ENCODE results near the gene NDRG4.

Gene NDRG4

GRCh38 chr16:58499615-58500351 lies at the start of gene NDRG4:
Gene NDRG4 (plus strand): TSS chr16:58500143. CDS start chr16:58500249, 106 bp downstream.
- DNase-seq, result peak in 1 of 4 experiments; percentile 13

DNA sequence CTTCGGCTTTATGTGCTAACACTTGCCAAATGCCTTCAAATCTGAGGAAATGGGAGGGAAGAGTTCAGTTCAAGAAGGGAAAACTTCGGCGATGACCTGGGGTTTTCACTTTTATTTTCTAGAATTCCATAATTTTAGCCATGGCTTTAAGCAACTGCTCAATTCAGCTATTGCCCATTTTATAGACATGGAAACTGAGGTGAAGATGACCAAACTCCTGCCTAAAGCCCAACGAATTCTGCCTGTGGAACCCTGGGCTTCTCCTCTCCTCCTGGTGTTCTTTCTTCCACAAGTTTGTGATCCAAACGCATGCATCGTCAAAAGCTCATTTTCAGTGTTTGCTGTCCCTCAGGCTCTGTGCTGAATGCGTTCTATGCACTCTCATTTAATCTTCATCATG lies 49.4 kb upstream of the NDRG4 start:
- no peak for DNase-seq

- DNase-seq, result no peak
Measured at GRCh38 chr16:58451265-58451689, 48.7 kb upstream of the NDRG4 start.

DNA sequence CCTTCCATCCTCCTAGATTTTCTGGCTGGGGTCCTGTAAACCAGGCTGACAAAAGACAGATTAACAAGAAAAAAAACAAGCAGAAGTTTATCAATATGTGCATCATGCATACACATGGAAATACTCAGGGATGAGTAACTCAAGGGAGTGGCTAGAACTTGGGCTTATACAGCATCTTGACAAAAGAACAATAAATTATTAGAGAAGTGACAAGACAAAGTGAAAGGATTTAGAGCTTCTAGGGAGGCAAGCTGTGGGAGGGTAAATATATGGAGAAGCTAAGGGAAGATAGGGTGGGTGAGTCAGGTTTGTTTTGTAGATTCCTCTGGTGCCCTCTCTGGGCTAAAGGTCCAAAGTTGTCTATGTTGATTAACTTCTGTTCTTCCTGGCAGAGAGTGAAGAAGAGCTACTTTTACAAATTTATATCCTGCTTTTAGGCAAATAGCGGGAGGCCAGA lies 48.0 kb upstream of the NDRG4 start:
- DNase-seq, result no peak

DNA sequence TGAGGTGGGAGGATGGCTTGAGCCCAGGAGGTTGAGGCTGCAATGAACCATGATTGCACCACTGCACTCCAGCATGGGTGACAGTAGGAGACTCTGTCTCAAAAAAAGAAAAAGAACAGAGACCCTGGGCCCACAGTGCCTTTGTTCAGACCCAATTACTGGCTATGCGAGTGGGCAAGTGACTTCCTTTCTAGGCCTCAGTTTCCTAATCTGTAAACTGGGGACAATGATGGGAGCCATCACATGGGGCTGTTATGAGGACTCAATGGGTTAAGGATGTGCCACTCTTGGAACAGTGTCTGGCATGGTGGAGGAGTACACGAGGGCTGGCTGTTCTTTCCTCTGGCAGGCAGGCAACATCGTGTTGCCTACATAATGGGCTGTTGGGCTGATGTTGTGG lies 47.3 kb upstream of the NDRG4 start:
- no peak for DNase-seq

DNA sequence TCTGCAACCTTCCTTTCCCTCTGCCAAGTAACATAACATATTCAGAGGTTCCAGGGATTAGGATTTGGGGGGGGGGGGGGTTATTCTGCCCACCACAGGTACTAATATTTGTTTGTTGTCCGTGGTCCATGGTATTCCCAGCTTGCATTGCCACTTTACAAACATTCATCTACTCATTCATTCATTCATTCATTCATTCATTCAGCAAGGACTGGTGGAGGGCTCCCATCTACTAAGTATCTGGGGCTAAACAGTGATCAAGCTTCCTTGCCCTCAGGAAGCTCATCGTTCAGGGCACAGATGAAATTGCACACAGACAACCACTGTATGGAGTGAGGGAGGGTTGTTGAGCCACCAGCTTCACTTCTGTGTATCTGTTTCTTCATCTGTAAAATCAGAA lies 45.8 kb upstream of the NDRG4 start:
- no peak for DNase-seq

DNA sequence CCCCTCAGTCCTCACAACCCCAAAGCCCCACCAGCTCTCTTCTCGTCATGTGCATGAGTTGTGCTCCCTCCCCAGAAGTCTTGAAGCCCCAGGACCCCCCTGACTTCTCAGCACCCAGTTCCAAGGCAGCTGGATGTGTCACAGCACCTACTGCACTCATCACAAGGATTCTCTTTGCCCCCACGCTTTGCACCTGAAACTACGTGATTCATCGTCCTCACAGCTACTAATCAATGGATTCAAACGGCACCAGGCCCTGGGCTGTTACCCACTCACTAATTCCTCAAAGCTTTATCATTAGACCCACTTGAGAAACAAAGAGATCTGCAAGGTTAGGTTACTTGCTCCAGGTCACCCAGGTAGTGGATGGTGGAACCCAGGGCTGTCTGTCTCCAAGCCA lies 45.1 kb upstream of the NDRG4 start:
- no peak for DNase-seq

DNA sequence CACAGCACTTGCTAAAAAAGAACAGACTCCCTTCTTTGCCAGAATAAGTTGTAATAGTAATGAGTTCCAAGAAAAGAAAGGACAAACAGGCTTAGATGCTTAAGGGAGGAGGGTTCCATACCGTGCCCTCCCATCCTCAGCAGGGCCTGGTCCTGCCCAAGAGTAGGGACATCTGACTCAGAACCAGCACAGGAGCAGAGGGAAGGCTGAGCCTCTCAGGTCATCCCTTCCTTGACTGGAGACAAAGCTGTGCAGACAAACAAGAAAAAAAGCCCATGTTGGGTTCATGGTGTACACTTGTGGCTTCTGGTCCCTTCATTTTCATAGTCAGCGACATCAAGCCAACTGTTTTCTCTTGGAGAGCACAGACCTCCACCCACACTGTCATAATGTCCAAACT lies 44.2 kb upstream of the NDRG4 start:
- DNase-seq, result no peak

- no peak for DNase-seq
Measured at GRCh38 chr16:58456193-58456592, 43.8 kb upstream of the NDRG4 start.

DNA sequence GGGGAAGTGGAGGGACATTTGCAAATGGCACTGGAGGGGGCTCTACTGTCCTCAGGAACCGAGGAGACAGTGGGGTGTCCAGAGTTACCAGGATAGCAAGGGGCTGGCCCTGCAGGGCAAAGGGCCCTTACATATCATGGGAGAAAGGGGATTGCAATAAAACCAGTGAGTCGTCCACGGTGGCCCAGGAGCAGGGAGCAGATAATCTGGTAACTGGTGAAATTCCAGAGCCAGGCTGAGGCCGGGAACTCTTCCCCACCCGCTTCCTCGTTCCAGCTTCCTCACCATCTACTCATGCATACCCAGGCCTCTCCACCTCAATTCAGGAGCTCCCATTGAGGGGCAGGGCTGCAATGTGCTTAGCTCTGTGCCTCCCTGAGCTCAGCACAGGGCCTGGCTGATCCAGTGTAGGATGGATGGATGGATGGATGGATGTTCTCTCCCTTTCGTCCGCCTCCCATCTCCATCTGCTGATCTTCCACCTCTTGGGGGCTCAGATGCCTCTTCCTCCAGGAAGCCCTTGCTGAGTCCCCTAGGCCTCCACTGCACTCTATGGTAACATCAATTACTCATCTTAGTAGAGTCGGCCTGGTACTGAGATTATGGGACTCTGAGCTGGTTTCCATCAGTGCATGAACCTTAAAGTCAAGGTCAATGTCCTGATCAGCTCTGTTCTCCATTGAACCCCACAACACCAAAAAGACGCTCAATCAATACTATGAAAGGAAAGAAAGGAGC lies 41.2 kb upstream of the NDRG4 start:
- DNase-seq, result no peak

GRCh38 chr16:58459344-58460218 lies 40.4 kb upstream of the NDRG4 start:
- no peak for DNase-seq

DNA sequence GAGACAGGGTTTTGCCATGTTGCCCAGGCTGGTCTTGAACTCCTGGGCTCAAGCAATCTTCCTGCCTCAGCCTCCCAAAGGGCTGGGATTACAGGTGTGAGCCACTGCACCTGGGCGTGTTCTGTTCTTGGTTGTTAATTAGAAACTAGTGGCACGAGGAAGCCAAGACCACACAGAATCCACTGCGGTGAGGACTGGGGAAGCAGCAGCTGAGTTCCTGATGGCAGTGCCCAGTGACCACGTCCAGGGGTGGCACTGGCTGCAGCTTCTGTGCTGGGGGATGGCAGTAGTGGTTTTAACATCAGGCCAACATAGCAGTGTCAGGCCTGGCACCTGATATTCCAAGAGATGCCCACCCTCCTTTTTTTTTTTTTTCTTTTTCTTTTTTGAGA lies 39.7 kb upstream of the NDRG4 start:
- no peak for DNase-seq

DNA sequence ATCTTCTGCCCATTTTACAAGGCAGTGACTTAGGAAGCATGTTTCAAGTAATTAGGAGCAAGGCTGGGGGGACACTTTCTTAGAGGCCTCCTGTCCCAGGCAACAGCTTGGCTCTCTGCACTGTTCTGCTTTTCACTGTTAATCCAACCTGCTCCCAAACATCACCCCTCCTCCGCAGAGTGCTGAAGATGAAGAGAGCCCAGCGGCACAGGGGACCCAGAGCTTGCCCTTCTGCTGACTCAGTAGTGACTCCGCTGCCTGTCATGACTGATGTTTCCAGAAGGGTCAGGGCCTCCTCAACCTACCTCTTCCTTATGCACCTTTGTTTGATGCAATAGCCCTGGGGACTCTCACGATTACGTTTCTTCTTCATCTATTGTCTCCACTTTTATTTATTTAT lies 38.9 kb upstream of the NDRG4 start:
- DNase-seq, result no peak

GRCh38 chr16:58461640-58462039 lies 38.3 kb upstream of the NDRG4 start:
- DNase-seq, result no peak

GRCh38 chr16:58462089-58462488 lies 37.9 kb upstream of the NDRG4 start:
- DNase-seq, result no peak

DNA sequence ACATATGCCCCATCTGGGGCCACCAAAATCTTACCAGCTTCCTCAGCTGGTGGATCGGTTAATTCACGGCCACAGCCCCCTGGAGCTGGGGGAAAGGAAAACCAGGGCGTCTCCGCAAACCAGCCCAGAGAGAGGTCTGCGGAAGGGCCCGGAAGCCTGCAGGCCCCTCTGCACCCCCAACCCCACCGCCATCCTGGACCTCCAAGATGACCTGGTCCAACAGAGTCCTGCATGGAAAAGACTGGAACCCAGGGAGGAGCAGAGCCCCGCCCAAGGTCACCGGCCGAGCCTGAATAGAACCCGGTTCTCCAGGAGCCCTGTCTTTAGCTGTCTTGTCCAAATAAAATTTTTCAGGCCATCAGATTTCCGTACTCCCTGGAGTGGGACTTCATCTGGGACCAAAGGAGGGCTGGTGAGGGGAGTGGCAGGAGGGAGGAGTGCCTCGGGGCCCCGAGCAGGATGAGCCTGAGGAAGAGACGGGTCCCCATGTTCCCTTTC lies 37.4 kb upstream of the NDRG4 start:
- DNase-seq, result no peak

DNA sequence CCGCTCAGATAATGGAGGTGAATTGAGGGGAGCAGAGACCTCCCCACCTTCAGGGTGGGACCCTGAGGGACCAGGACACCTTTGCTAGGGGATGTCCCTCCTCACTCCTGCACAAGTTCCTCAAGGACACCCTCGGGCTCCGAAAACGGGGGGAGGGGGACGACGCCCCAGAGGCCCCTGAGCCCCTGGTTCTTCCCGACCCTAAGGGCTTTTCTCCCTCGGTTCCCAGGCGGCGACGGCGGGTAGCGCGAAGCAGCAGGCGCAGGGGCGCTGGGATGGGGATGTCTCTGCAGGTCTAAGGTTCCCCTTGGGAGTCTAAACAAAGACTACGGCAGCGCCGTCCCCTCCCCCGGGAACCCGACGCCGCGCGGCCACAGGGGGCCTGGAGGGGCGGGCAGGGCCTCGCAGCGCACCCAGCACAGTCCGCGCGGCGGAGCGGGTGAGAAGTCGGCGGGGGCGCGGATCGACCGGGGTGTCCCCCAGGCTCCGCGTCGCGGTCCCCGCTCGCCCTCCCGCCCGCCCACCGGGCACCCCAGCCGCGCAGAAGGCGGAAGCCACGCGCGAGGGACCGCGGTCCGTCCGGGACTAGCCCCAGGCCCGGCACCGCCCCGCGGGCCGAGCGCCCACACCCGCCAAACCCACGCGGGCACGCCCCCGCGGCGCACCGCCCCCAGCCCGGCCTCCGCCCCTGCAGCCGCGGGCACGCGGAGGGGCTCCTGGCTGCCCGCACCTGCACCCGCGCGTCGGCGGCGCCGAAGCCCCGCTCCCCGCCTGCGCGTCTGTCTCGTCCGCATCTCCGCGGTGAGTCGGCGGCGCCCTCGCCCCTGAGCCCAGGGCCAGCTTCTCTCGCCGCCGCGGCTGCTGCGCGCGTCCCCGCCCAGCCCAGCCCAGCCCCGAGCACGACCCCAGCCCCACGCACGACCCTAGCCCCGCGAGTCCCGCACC lies 36.7 kb upstream of the NDRG4 start:
- no peak for DNase-seq

DNA sequence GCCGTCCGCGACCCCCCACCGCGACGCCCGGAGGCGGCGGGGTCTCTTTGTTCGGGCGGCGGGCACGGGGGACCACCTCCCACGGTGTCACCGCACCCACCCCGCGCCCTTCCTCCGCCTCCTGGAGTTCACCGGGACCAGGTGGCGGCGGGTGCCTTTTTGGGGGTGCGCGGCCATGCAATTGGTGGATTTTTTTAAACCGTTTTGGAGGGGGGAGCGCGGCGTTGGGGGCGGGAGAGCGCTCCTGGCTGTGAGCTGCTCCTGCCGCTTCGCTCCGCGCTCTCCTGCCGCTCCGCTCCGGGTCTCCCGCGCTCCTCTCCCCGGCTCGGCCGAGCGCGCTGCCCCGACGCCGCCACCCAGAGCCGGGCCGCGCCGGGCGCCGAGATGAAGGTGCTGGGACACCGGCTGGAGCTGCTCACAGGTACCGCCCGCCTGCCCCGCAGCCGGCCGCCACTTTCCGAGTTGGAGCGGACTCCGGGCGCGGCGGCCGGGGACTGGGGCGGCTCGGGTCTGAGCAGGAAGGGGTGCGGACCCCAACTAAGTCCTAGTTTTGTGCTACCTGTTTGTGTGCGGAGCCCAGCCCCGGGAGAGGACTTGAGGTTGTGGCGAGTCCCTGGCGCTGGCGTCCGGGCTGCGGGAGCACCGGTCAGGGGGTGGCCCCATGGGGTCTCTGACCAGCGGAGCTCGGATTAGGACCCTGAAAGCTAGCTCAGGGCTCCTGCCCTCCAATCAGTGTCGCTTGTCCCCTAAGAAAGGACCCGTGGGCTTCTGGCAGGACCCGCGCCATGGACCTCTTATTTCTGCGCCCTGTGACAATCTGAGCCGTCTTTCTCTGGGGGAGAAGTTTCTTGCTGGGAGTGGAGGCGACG lies 35.7 kb upstream of the NDRG4 start:
- DNase-seq, result no peak

DNA sequence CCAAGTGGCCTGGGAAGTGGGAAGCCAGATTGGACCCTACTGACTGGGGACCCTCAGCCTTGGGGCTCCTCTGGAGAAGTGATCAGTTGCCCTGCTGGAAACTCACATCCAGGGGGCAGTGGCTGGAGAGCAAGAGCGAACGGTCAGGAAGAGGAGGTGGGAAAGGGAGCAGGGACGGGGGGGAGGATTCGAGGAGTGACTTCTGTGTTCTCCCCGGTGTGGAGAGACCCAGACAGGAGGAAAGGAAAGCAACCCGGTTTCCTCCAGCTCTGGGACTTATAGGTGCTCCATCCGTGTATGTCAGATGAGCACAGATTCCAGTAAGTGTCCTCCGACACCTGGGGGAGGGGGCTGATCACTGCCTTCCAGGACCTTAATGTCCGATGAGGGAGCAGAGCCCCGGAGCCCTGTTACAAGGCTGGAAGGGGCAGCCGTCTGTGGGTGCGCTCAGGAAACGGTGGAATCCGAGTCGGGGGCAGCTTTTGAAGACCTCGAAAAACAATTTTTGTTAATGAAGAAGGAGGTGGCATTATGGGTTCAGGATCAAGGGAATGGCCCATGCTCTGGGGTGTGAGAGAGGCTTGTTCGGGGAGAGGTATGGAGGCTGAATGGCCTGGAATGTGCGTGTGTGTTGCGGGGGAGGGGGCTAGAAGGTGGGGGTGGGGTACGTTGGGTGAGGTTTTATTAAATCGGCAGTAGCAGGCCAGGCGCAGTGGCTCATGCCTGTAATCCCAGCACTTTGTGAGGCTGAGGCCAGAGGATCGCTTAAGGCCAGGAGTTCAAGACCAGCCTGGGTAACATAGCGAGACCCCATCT lies 34.8 kb upstream of the NDRG4 start:
- DNase-seq, result no peak

GRCh38 chr16:58465817-58466216 lies 34.1 kb upstream of the NDRG4 start:
- DNase-seq, result no peak

All from activated naive CD4-positive, alpha-beta T cell (primary cell).